DMS79 treated with DMSO at 0.1 percent for 48 hours (cell line): ENCODE measurements around the gene MYO6.
"Not testable (repeated sequence)": the region's sequence is repeated elsewhere in the genome, so short reads cannot be mapped to it uniquely, and the experiment has no call there.

Source experiments
- DNase-seq: peaks from one replicate; lab custom pipeline; 2025; lab: John Stamatoyannopoulos, UW

Gene MYO6

DNA sequence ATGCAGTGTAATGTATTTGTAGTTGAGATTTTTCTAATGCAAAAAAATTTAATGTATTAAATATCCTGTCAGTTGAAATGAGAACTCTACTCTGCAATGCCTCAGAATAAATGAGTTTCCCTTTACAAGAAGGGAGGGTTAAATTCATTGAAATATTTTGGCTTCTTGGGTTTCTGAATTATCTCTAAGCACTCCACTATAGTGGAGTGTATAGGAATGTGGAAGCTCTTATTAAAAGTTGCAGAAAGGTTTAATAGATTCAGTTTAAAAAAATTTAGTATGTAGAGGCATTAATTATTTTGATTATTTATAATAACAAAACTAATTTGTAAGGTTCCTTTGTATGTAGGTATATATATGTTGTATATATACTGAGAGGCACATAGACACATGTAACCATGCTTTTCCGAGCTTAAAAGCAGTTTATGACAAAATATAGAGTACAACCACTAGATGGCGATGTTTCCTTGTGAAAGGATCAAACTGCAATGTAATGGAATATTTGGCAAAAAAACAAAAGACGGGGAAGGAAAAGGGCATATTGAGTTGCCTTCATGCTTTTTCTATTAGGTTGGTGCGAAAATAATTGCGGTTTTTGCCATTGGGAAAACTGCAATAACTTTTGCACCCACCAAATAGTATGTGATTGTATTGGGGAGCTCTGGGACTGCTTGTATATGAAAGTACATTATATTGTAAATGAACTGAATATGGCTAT is 144.2 kb downstream of the MYO6 start:
- DNase-seq, result peak; percentile 20

DNA sequence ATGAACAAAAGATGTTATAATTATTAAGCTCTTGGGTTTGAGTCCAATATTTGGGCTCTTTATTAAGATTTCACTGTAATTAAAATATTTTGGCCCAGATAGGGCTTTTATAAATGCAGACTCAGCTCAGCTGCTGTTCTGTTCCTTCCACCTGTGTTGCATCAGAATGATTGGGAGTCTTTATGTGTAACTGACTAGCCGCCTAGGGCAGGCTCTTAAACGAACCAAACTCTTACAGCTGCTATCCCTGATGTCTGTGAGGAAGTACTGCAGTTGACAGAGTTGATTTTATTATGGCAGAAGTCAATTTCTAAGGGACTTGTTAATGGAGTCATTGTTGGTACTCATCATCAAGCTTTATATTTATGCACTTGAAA is 144.7 kb downstream of the MYO6 start:
- DNase-seq, result no peak

DNA sequence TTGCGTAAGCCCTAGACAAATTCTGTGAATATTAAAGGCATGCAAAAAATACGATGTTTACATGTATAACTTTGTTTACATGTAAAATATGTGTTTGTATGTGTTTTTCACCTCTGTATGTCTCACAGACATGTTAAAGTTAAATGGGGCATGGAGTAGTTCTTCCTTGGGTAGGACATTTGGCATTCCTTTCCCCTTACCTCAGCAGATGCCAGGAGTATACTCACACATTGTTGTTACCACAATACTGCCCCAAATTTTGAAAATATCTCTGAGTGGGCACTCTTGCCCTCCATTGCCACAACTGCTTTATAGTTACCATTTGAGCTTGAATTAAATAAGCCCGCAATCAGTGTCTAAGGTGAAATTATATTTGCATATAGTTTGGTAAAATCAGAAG is 147.5 kb downstream of the MYO6 start:
- DNase-seq, result no peak

DNA sequence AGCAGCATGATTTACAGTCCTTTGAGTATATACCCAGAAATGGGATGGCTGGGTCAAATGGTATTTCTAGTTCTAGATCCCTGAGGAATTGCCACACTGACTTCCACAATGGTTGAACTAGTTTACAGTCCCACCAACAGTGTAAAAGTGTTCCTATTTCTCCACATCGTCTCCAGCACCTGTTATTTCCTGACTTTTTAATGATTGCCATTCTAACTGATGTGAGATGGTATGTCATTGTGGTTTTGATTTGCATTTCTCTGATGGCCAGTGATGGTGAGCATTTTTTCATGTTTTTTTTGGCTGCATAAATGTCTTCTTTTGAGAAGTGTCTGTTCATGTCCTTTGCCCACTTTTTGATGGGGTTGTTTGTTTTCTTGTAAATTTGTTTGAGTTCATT is 151.2 kb downstream of the MYO6 start:
- DNase-seq, result not testable (repeated sequence)

DNA sequence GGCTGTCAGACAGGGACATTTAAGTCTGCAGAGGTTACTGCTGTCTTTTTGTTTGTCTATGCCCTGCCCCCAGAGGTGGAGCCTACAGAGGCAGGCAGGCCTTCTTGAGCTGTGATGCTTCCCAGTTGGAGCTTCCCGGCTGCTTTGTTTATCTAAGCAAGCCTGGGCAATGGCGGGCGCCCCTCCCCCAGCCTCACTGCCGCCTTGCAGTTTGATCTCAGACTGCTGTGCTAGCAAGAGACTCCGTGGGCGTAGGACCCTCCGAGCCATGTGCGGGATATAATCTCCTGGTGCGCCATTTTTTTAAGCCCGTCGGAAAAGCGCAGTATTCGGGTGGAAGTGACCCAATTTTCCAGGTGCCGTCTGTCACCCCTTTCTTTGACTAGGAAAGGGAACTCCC is 156.1 kb downstream of the MYO6 start:
- DNase-seq, result not testable (repeated sequence)

DNA sequence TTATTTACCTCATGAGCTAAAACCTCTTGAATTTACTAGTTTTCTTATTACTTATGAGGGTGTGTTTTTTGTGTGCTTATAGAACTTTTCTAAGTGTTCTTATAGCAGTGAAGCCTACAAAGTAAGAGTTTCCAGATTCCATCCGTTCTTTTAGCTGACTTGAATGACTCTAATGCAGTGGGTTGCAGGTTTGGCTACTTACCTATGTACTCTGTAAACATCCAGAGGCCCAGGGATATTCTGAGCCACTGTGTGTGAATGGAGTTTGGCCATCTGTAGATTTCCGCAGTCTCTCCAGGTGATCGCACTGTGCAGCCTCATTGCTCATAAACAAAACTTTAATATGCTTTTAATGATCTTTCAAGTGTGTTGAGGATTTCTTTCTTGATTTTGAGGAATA is 157.8 kb downstream of the MYO6 start:
- no peak for DNase-seq

DNA sequence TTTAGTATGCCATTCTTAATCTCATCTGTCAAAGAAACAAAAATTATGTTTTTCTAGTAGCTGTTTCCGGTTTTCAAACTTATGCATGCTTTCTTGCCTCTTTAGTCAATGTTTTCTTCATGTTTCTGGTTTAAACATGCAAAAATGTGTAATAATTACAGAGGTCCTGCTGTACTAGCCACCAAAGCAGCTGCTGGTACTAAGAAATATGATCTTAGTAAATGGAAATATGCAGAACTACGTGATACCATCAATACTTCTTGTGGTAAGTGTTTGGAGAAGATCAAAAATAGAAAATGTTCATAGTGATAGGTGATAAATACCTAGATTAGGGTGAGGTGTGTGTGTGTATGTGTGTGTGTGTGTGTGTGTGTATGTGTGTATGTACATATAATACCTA is 158.4 kb downstream of the MYO6 start:
- no peak for DNase-seq

DNA sequence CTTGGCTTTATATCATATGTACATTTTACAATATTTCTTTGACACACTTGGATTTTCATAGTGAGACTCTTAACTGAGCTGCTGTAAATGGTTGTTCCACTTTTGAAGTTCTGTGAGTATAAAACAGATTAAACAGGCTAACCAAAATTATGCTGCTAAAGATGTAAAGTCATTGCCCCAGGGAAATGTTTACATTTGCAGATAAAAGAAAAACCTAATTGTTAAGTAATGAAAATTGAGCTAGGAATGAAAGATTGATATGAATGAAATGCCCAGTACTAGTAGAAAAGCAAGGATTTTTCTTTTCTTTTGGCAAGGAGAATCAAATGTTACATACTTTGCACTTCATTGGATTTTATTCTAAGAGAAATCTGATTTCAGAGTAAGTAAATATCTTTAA is 164.0 kb downstream of the MYO6 start:
- no peak for DNase-seq

DNA sequence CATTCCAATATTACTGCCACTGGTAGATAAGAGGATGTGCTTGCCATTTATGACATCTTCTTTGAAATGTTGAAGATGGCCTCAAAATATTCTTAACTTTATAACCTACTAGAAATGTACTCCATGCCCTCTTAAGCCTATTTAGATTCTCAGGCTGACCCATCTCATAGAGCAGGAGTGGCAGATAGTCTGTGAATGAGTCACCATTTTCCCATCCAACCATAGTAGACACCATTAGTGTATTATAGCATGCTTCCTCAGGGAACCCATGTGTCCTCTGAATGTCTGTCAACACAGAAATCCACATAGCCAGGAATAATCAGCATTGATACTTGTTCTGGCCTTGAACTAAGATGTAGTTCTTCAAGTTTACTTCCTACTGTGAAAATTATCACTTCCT is 173.2 kb downstream of the MYO6 start:
- no peak for DNase-seq

DNA sequence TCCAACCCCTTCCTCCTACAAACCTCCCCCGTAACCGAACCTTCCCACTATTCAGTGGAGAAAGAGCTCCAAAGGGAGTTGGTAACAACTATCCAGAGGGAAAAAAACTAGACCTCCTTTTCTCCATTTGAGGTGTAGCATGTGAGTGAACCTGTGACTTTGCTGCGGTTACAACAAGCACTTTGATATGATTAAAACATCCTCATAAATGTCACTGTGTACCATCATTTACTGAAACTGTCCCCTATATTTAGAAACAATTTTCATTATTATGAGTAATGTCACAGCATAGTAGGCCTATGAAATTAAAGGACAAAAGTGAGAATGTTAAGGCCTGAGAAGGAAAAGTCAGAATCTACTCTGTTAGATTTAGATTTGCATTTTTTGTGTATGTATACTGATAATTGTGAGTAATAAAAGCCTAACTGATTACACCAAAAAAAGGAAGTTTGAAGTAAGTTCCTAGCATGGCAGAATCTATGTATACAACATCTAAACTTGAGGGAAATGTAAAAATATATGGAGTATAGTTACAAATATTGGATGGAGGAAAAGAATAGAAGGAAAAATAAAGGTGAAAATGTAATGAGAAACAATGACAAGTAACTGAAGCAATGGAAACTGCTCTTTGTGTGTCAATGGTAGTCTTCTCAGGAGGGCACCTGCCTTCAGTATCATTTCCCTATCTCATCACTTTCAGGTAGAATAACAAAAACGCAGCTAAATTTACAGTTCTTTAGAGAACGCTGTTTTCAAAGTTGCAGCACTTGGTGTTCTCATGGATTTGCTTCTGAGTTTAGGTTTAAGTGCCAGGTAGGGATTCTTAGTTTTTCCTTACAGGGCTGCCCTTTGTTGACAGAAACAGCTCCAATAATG is 177.5 kb downstream of the MYO6 start:
- no peak for DNase-seq

DNA sequence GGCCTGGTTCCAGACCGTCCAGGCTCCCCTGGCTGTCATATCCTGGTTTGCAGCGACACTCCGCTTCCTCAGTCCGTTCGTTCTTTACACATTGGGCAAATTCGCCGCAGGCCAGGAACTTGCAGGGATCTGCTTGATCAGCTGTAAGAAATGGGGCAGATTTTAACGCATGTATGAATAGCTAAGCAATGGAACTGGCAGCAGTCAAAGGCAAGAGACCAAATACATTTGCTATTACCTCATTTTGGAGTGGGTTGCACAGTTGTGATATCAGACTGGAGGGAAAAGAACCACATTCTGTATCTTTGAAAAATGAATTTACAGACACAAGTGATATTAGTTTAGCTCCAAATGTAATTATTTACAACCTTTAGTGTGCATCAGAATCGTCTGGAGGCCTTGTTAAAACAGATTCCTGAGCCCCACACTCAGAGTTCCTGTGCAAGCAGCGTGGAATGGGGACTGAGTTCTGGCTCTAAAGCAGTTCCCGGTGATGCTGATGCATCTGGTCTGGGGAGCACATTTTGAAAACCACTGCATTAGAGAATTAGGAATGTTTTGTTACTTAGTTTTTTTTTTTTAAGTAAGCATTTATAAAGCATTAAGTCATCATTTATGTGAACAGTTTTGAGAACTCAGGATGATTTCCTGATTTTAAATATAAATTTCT is 182.1 kb downstream of the MYO6 start:
- no peak for DNase-seq

DNA sequence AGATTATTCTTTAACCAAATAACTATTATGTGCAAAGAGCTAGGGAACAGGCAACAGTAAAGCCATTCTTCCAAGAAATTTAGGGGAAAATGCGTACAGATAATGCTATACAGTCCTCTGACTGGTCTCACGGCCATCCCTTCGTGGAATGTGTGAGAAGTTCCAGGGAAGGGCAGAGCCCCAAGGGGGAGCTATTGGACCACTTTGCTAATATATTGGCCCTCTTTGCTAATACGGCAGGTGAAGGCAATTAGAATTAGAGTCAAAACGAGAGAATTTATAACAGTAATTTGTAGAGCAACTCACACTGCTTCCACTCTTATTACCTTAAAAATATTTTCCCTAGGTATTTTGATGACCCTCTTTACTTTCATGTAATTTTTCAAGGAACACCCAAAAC is 183.0 kb downstream of the MYO6 start:
- no peak for DNase-seq

DNA sequence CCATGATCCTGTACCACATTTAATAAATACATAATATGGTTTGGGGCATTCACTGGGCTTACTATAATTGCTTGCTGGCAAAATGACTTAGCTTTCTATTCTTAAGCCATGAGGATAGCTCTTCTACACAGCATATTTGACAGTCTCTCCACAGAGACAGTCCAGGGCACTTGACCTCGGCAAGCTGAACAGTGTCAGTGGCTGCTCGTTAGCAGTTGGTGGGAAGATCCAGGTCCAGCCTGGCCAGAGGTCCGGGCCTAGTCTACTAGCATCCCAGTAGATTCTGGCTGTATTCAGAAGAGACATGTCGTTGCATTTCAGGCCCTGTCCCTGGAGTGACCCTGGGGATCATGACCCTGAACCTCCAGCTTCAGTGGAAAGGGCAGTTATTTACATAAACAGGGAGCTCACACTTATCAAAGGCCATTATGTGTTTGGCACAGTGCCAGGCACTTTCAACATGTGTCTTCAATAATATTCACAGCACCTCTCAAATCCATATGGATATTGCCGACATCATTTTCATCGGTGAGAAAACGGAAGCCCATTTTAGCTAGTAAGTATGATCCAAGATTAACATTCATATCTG is 184.4 kb downstream of the MYO6 start:
- DNase-seq, result no peak

DNA sequence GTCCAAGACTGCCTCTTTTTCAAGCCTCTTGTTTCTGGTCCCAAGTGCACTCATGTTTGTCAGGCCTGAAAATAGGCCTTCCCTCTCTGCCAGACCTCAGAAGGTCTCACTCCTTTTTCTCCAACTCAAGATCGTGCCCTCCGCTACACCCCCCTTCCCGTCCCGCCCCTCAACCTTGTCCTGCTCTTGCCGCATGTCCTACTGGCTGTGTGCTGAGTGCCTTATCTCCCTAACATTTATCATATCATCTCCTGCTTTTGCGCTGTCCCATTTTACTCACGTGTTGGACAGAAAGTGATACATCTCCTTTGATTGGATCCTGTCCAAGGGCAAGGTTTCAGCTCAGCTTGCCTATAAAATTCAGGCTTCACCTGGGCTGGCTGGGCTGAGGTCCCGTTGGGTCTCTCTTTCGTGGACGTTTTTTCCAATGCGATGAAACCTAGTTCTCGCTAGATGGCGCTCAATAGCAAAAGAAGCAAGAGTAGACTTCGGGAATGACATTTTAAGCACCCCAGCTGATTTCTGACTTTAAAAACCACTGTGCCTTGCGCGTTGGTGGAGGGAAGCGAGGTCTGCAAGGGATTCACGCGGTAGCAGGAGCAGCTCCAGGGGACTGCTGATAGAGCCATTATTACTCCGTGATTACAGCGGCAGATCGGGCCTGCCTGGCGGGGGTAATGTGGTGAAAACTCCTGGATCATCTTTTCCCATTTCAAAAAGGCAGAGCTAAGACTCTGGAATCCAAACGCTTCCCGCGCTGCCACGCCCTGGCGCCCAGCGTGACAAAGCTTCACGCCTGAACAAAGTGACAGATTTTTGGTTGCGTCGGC is 185.8 kb downstream of the MYO6 start:
- DNase-seq, result peak; percentile 77

DNA sequence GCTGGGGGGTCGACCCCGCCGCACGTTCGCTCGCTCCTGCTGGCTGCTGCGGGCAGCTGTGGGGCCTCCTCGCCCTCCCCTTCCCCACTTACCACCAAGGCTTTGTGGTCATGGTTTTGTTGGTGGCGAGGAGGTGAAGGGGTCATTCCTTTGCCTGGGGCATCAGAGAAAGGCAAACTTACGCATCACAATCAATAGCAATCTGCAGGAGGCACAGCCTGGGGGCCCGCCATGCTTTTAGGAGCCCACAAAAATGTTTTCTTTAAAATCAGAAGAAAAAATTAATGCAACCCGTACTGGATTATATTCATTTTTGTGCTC is 186.4 kb downstream of the MYO6 start:
- no peak for DNase-seq

DNA sequence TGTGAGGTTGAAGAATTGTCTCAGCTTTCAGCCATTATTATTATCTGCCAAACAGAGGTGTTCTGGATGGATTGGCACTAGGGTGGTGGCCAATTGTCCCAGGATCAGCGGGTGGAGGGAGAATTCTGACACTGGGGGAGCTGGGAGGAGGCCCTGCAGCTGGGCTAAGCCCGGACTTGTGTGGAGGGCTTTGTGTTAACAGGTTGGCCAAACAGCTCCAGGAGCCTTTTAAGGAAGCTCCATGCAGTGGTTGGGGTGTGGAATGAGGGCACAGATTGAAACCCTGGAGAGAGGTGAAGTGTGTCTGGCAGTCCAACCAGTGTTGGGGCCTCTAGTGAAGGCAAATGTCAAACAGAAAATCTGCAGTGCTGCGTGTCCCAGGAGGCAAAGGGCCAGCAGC is 187.6 kb downstream of the MYO6 start:
- DNase-seq, result no peak

DNA sequence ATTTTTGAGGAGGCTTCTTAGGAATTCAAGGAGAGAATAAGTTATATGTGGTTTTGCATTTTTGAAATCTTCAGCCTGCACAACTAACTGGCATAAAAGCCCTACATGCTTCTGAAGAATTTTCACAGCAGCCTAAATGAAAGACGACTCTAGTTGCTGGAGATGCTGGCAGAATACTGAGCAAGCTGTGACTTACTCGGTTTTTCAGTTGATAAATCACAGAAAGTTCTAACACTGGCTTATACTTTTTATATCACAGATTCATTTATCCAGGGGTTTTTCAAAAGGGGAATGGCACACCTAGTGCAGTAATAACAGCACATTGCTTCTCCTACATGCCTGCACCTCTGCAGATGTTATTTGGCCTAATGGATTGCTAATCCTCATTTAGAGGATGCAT is 188.8 kb downstream of the MYO6 start:
- no peak for DNase-seq

DNA sequence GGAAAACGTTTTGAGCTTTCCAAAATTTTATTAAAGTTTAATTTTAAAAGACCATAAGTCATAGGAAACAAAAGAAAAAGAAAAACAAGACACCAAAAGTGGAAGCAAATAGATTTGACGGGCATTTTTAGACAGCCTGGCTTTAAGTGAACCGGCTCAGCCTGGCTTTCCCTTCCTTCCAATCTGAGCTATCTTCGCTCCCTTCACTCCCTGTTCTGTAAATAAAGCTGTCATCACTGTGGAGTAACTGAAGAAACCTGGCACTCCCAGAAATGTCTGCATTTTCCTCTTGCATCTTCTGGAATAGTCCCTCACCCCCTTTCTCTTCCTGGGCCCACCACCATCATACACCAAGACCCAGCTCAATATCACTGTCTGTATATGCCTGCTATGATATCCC is 191.5 kb downstream of the MYO6 start:
- no peak for DNase-seq

DNA sequence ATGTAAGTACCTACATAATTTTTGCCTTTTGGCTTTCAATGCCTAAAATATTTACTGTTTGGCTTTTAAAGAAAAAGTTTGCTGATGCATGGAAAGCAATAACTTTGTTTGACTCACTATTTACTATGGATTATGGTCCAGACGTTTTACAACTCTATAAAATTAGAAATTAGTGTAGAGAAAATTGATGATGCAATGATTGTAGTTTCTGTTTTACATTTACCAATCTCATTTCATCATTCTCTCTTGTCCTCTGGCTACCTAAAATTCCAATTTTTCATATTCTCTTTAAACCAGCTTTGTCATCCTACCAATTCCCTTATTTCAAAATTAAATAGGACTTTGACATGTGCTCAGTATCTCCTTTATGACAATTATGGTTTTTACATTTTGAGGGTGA is 192.5 kb downstream of the MYO6 start:
- DNase-seq, result no peak

DNA sequence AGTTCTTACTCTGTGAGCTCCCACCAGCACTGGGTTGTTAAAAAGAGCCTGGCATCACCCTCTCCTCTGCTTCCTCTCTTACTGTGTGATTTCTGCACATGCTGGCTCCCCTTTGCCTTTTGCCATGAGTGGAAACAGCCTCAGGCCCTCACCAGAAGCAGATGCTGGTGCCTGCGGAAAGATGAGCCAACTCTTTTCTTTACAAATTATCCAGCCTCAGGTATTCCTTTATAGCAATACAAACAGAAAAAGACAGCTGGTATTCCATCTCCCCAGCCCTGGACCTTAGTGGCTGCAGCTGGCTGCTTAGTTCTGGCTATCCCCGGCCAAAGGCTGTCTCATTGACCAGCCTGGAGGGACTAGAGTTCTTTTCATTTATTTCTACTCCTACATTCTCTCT is 194.3 kb downstream of the MYO6 start:
- DNase-seq, result no peak

DNA sequence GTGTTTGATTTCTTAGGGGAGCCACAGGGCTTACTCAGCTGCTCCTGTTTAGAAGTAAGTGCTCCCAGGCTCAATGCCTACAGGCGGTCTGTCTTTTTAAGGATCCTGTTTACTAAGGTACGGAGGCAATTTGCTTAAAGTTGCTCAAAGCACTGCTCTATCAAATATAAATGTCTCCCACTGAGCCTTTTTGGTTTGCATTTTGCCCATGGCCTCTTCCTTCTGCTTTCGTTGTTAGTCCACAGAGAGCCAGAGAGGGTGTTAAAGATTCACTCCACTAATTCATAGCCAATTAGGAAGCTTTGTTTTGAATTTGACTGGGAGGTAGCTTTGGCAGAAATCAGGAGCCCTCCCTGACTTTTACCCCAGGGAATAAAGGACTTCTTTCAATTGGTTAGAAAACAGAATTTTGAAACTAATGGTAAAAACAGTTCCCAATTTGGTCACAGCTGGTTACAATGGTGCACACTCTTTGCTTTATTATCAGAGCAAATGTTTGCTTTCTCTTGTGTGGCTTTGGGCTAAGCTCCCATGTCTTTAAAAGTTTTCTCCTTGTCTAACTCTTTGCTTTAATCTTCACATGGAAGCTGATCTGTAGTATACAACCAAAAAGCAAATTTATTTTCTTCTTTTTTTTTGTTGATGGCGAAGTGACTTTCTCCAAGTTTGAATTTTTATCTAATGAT is 197.2 kb downstream of the MYO6 start:
- no peak for DNase-seq
